Right atrium auricular region (tissue), 2 donors: ENCODE data around the gene ADAMTS16. TPM values are rescaled to one million over a fixed set of nuclear protein-coding genes. Genes with fewer than 3 reads are reported as not detected.

Source experiments
- DNase-seq: peaks from one replicate; pipeline ENCODE4 v3.0.0-alpha.2; 2019; ENCODE audit warnings: low spot score
- H3K27ac ChIP-seq, 2 donors: fragments of 200-600 bp; sonication (generic); 1 replicate in 1 of 2; 2 replicates in 1 of 2; pipeline ENCODE4 v1.5.1; 2016 to 2019
- H3K27me3 ChIP-seq, 2 donors: fragments of 200-600 bp; sonication (generic); one replicate each; pipeline versions ENCODE4 v1.5.1 to v1.6.0; 2017 to 2019
- H3K36me3 ChIP-seq: fragments of 200-600 bp; sonication (generic); one replicate; pipeline ENCODE4 v1.5.1; 2016
- H3K4me1 ChIP-seq, 2 donors: fragments of 200-600 bp; sonication (generic); one replicate each; pipeline versions ENCODE4 v1.5.1 to v1.6.0; 2017 to 2019
- H3K4me3 ChIP-seq, 2 donors: fragments of 200-600 bp; sonication (generic); 1 replicate in 1 of 2; 2 replicates in 1 of 2; pipeline ENCODE4 v1.5.1; 2017 to 2019; ENCODE audit warnings: mild to moderate bottlenecking in 1 of 2, moderate library complexity in 1 of 2
- H3K9me3 ChIP-seq, 2 donors: fragments of 200-600 bp; sonication (generic); one replicate each; pipeline ENCODE4 v1.5.1; 2019
- total RNA-seq, 2 donors: library from RNA; depleted of rRNA; stranded (reverse); fragments of >200 nt; gene quantifications; one replicate each; pipeline ENCODE4 v1.1.0, GENCODE V29; 2016
- TF ChIP-seq, protein P1 (sequence below), 2 donors: fragments of 200-600 bp; sonication (generic); IDR thresholded peaks; one replicate each; pipeline ENCODE4 v1.5.1; 2019; ENCODE audit warnings: antibody characterized with exemption in 2 of 2

Gene ADAMTS16
- total RNA-seq, 2 donors from 2014 or later, result not detected

DNA sequence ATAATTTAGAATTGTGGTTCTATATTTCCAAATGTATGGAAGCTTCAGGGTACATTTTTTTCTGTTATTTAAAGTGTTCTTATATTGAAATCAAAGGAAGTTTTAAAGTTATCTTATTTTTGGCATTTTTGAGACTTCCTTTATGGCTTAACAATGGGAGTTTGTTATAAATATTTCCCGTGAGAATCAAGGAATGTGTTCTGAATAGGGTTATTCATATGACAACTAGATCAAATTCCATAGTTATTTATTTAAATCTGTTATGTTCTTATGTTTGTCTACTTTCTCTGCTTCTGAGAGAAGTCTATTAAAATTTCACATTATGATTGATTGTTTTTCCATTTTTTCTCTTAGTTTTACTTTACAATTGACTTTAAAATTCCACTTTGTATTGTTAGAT lies 135.1 kb downstream of the ADAMTS16 start:
- H3K4me3 ChIP-seq, result no peak overlapping the region
- no peaks in the 10 kb centered on the region for H3K27me3 ChIP-seq
- H3K9me3 ChIP-seq, result no peaks in the 10 kb centered on the region
- H3K27ac ChIP-seq, result no peak overlapping the region
- no peaks in the 10 kb centered on the region for H3K36me3 ChIP-seq
- H3K4me1 ChIP-seq, result peaks cover 0 to 11% of the 10 kb centered on the region in 2 donors
- no peak for DNase-seq
- TF ChIP-seq, protein P1, sequence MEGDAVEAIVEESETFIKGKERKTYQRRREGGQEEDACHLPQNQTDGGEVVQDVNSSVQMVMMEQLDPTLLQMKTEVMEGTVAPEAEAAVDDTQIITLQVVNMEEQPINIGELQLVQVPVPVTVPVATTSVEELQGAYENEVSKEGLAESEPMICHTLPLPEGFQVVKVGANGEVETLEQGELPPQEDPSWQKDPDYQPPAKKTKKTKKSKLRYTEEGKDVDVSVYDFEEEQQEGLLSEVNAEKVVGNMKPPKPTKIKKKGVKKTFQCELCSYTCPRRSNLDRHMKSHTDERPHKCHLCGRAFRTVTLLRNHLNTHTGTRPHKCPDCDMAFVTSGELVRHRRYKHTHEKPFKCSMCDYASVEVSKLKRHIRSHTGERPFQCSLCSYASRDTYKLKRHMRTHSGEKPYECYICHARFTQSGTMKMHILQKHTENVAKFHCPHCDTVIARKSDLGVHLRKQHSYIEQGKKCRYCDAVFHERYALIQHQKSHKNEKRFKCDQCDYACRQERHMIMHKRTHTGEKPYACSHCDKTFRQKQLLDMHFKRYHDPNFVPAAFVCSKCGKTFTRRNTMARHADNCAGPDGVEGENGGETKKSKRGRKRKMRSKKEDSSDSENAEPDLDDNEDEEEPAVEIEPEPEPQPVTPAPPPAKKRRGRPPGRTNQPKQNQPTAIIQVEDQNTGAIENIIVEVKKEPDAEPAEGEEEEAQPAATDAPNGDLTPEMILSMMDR (IDR thresholded peaks at IDR 0.05), result no peak

DNA sequence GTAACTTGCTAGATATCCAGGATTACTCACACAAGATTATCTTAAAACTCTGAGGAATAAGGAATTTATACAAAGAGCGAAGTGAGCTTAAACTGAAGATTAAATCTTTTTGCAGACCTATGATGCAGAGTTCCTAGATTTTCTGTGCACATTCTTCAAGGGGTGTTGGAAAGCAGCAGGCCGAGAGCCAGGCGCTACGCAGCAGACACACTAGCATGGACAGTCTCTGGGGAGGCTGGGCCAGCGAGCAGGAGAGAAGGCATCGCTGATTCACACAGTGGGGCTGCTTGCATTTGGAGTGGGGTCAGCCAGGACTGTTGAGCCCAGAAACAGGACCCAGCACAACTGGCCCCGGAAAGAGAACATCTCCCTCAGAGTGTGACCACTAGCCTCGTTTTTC lies 136.3 kb downstream of the ADAMTS16 start:
- Histone ChIP-seq H3K4me3 (no peak overlapping the region), H3K27me3 (no peaks in the 10 kb centered on the region), H3K27ac (no peak overlapping the region), H3K36me3 (no peaks in the 10 kb centered on the region), H3K4me1 (peaks cover 0 to 6% of the 10 kb centered on the region in 2 donors), H3K9me3 (no peaks in the 10 kb centered on the region)
- DNase-seq, result no peak
- TF ChIP-seq, protein P1 (IDR thresholded peaks at IDR 0.05), result no peak

DNA sequence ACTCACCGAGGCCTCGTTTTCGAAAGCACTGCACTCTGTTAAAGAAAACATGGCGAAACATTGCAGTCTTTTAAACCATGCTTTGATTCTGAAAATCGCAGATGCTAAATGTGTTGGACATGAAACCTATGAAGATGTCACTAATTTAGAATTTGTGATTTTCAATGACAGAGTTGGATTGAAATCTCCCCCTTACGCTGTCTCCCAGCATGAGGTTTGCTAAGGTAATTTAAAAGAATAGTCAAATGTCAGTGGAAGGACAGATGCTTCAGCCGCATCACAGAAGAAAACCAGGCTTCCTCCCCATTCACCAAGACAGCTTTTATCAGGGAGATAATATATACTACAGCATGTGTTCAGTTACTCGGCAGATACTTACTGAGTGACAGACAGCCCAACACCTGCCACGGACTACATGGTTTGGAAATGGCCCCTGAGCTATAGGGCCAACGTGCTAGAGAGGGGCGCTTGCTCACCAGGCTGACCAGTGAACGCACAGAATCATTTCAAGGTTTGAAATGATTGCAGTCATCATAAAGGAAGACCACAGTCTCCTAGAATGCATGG lies 136.9 kb downstream of the ADAMTS16 start:
- H3K9me3 ChIP-seq, result no peaks in the 10 kb centered on the region
- H3K27me3 ChIP-seq, result no peaks in the 10 kb centered on the region
- no peaks in the 10 kb centered on the region for H3K4me1 ChIP-seq
- no peak overlapping the region for H3K27ac ChIP-seq
- H3K4me3 ChIP-seq, result no peak overlapping the region
- no peak for DNase-seq
- no peaks in the 10 kb centered on the region for H3K36me3 ChIP-seq
- TF ChIP-seq, protein P1 (IDR thresholded peaks at IDR 0.05), result no peak

DNA sequence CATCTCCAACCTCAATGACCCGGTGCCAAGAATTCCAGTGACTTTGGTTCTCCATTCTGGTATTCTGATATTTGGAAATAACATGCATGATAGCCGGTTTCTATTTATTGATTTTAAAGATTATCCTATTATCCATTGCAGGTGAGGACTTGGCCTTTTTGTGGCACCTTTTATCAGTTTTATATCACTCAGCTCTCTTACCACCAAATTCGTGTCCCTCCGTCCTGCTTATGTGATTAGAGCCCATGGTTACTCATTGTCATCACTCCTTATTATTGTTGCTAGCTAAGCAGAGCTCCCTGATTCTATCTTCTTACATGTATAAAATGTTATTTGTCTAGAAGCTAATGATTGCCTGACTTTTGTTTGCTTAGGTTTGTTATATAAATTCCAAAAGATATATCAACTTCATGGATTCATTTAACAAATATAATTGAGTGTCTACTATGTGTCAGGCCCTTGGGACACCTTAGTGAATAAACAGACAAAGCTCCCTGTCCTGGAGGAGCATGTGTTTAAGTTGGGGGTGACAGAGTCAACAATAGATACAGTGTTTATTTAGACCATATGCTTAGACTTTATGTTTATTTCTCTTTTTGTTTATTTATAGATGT lies 138.2 kb downstream of the ADAMTS16 start:
- TF ChIP-seq, protein P1 (IDR thresholded peaks at IDR 0.05), result no peak
- Histone ChIP-seq H3K27ac (no peak overlapping the region), H3K36me3 (no peaks in the 10 kb centered on the region), H3K4me3 (no peak overlapping the region), H3K9me3 (no peaks in the 10 kb centered on the region), H3K4me1 (no peaks in the 10 kb centered on the region), H3K27me3 (no peaks in the 10 kb centered on the region)
- no peak for DNase-seq

DNA sequence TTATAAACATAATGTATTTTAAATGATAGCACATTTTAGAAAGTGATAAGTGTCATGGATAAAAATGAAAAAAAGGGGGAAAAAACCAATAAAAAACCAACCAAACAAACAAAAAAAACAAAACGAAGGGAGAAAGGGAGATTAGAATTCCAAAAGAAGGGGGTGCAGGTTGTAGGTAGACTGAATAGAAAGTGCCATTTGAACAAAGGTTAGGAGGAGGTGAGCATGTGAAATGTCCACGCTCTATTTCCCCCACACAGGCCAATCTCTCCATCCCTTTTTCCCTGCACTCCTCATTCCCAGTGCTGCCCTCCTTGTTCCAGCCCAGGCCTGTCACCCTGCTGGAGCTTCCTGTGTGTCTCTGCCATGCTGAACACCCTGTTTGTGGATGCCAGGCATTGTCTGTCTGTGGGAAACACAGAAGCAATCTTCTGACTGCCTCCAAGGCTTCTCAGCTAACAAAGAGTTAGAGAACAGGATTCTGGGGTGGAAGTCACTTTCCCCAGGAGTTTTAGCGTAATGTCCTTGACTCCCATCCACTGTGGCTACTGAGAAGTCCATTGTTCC lies 138.8 kb downstream of the ADAMTS16 start:
- no peaks in the 10 kb centered on the region for H3K36me3 ChIP-seq
- TF ChIP-seq, protein P1 (IDR thresholded peaks at IDR 0.05), result no peak
- no peaks in the 10 kb centered on the region for H3K4me1 ChIP-seq
- no peaks in the 10 kb centered on the region for H3K27me3 ChIP-seq
- H3K9me3 ChIP-seq, result peaks cover 0 to 3% of the 10 kb centered on the region in 2 donors
- no peak overlapping the region for H3K4me3 ChIP-seq
- no peak for DNase-seq
- H3K27ac ChIP-seq, result no peak overlapping the region
